H1 (cell line): ENCODE data around the gene IQSEC3. TPM values are rescaled to one million over a fixed set of nuclear protein-coding genes. Genes with fewer than 3 reads are reported as not detected.

ENCODE experiments used
- CTCF ChIA-PET: fragments of 300-600 bp; sonication (Branson Sonifier 250); formaldehyde crosslinking; loops from one replicate; lab custom pipeline; 2021; ENCODE audit not compliant: partially characterized antibody; lab: Charles Lee
- POLR2A ChIA-PET: fragments of 300-600 bp; sonication (Branson Sonifier 250); formaldehyde crosslinking; loops from one replicate; lab custom pipeline; 2021; ENCODE audit warnings: inconsistent platforms; ENCODE audit not compliant: partially characterized antibody; lab: Charles Lee
- DNase-seq, 2 experiments: peaks; one replicate each; pipeline versions ENCODE4 v3.0.0 to v3.0.0-alpha.2; 2010 to 2022; ENCODE audit warnings: low spot score in 2 of 2, low read depth in 1 of 2, mixed read lengths in 1 of 2
- FAIRE-seq: peaks from 2 replicates; lab custom pipeline; 2011; peaks lifted over from hg19 to GRCh38; lab: Jason Lieb, UNC
- H2AFZ ChIP-seq: 2 replicates; pipeline ENCODE4 v1.8.1; 2012; ENCODE audit warnings: low read length, inconsistent platforms
- H2AK5ac ChIP-seq: 2 replicates; pipeline ENCODE4 v1.6.1; 2013; ENCODE audit warnings: low read depth, low read length
- H2BK120ac ChIP-seq: replicated peaks from 2 replicates; pipeline ENCODE3; 2013; ENCODE audit warnings: low read depth, low read length, inconsistent platforms
- H2BK12ac ChIP-seq: 2 replicates; pipeline ENCODE4 v1.6.1; 2013; ENCODE audit warnings: low read depth, low read length
- H2BK15ac ChIP-seq: 2 replicates; pipeline ENCODE4 v1.6.1; 2013; ENCODE audit warnings: low read length
- H2BK20ac ChIP-seq: 2 replicates; pipeline ENCODE4 v1.6.1; 2013; ENCODE audit warnings: low read length
- H2BK5ac ChIP-seq: 2 replicates; pipeline ENCODE4 v1.6.1; 2013; ENCODE audit warnings: low read depth, low read length
- H3K14ac ChIP-seq: 2 replicates; pipeline ENCODE4 v1.6.1; 2013; ENCODE audit warnings: inconsistent platforms; ENCODE audit not compliant: insufficient read length
- H3K18ac ChIP-seq: 2 replicates; pipeline ENCODE4 v1.6.1; 2013; ENCODE audit warnings: low read length; ENCODE audit errors: extremely low read depth
- H3K23ac ChIP-seq: 2 replicates; pipeline ENCODE4 v1.6.1; 2013; ENCODE audit warnings: inconsistent platforms; ENCODE audit not compliant: insufficient read length
- H3K23me2 ChIP-seq: 2 replicates; pipeline ENCODE4 v1.6.1; 2013; ENCODE audit warnings: low read depth, low read length
- H3K27ac ChIP-seq: 2 replicates; pipeline ENCODE4 v1.6.1; 2011; ENCODE audit warnings: low read depth, low read length, inconsistent platforms
- H3K27me3 ChIP-seq, 4 experiments: replicated peaks in 1 of 4; 1 replicate in 1 of 4; 2 replicates in 3 of 4; pipeline versions ENCODE4 v1.6.1 to v1.8.1; 2011 to 2013; ENCODE audit warnings: low read length in 3 of 4, mild to moderate bottlenecking in 3 of 4, inconsistent platforms in 2 of 4, mixed read lengths in 2 of 4, moderate library complexity in 1 of 4; ENCODE audit not compliant: control insufficient read depth in 3 of 4, insufficient read depth in 3 of 4; ENCODE audit errors: extremely low read depth in 1 of 4
- H3K36me3 ChIP-seq, 4 experiments: 2 replicates each; pipeline versions ENCODE4 v1.6.1 to v1.8.1; 2011 to 2013; ENCODE audit warnings: mild to moderate bottlenecking in 4 of 4, low read length in 3 of 4, moderate library complexity in 2 of 4, control low read depth in 1 of 4, inconsistent platforms in 1 of 4; ENCODE audit not compliant: insufficient read depth in 4 of 4, control insufficient read depth in 2 of 4
- H3K4ac ChIP-seq: replicated peaks from 2 replicates; pipeline ENCODE3; 2013; ENCODE audit warnings: low read length, low read depth, mixed read lengths, inconsistent platforms; ENCODE audit not compliant: insufficient read length
- H3K4me1 ChIP-seq, 4 experiments: replicated peaks in 1 of 4; 1 replicate in 1 of 4; 2 replicates in 3 of 4; pipeline versions ENCODE4 v1.6.1 to v1.8.1; 2011 to 2013; ENCODE audit warnings: low read length in 3 of 4, inconsistent platforms in 2 of 4, mixed read lengths in 1 of 4; ENCODE audit not compliant: insufficient read depth in 4 of 4, control insufficient read depth in 3 of 4
- H3K4me2 ChIP-seq, 2 experiments: 2 replicates each; pipeline versions ENCODE4 v1.6.1 to v1.8.1; 2011 to 2013; ENCODE audit warnings: low read depth in 2 of 2, low read length in 2 of 2, control low read depth in 1 of 2, inconsistent platforms in 1 of 2, mild to moderate bottlenecking in 1 of 2; ENCODE audit not compliant: insufficient read depth in 1 of 2
- H3K4me3 ChIP-seq, 4 experiments: fragments of 200-600, 300-600 bp in 1 of 4; sonication (generic), shearing (Covaris generic), sonication (Bioruptor Twin) in 1 of 4; 2 replicates each; pipeline versions ENCODE4 v1.5.1 to v1.8.1; 2011 to 2016; ENCODE audit warnings: low read length in 4 of 4, low read depth in 3 of 4, control low read depth in 2 of 4, inconsistent platforms in 2 of 4, mild to moderate bottlenecking in 2 of 4, mixed read lengths in 1 of 4, moderate library complexity in 1 of 4; ENCODE audit not compliant: insufficient read depth in 2 of 4; ENCODE audit errors: extremely low read depth in 1 of 4
- H3K56ac ChIP-seq: replicated peaks from 2 replicates; pipeline ENCODE3; 2013; ENCODE audit warnings: low read depth, mild to moderate bottlenecking, mixed read lengths, low read length, inconsistent platforms; ENCODE audit not compliant: insufficient read length
- H3K79me1 ChIP-seq: 2 replicates; pipeline ENCODE4 v1.6.1; 2013; ENCODE audit warnings: low read depth, low read length, control low read depth
- H3K79me2 ChIP-seq, 2 experiments: 2 replicates each; pipeline versions ENCODE4 v1.6.1 to v1.8.1; 2012 to 2013; ENCODE audit warnings: low read length in 2 of 2, mild to moderate bottlenecking in 2 of 2, inconsistent platforms in 1 of 2; ENCODE audit not compliant: insufficient read depth in 2 of 2, control insufficient read depth in 1 of 2
- H3K9ac ChIP-seq, 4 experiments: replicated peaks in 1 of 4; 1 replicate in 1 of 4; 2 replicates in 3 of 4; pipeline versions ENCODE4 v1.6.1 to v1.8.1; 2011 to 2013; ENCODE audit warnings: low read depth in 3 of 4, low read length in 3 of 4, control low read depth in 2 of 4, mild to moderate bottlenecking in 2 of 4, moderate library complexity in 2 of 4, inconsistent platforms in 1 of 4; ENCODE audit errors: extremely low read depth in 1 of 4
- H3K9me3 ChIP-seq, 2 experiments: 2 replicates each; pipeline versions ENCODE4 v1.6.1 to v1.8.1; 2012 to 2013; ENCODE audit warnings: mild to moderate bottlenecking in 2 of 2, moderate library complexity in 2 of 2, control low read depth in 1 of 2, inconsistent platforms in 1 of 2, low read depth in 1 of 2, low read length in 1 of 2, mixed read lengths in 1 of 2; ENCODE audit not compliant: insufficient read depth in 2 of 2
- H4K20me1 ChIP-seq, 2 experiments: replicated peaks in 1 of 2; 2 replicates each; pipeline versions ENCODE3 to v1.8.1; 2011 to 2013; ENCODE audit warnings: inconsistent platforms in 2 of 2, low read length in 2 of 2, mild to moderate bottlenecking in 1 of 2; ENCODE audit not compliant: insufficient read depth in 2 of 2, control insufficient read depth in 1 of 2
- H4K5ac ChIP-seq: 2 replicates; pipeline ENCODE4 v1.6.1; 2013; ENCODE audit warnings: low read length, low read depth, mixed read lengths, inconsistent platforms; ENCODE audit not compliant: insufficient read length
- H4K8ac ChIP-seq: 2 replicates; pipeline ENCODE4 v1.8.0; 2013; ENCODE audit warnings: mild to moderate bottlenecking, moderate library complexity, low read length, inconsistent platforms; ENCODE audit not compliant: insufficient read depth; ENCODE audit errors: extremely low read depth
- H4K91ac ChIP-seq: replicated peaks from 2 replicates; pipeline ENCODE3; 2013; ENCODE audit warnings: low read length, mixed read lengths, inconsistent platforms; ENCODE audit not compliant: insufficient read length
- BACH1 ChIP-seq: IDR thresholded peaks from 2 replicates; pipeline ENCODE4 v1.6.1; 2012; ENCODE audit warnings: low read length, improper control_type of control experiment
- CHD1 ChIP-seq: IDR thresholded peaks from 2 replicates; pipeline ENCODE4 v1.6.1; 2012; ENCODE audit warnings: low read depth, low read length, improper control_type of control experiment
- FOSL1 ChIP-seq: IDR thresholded peaks from 2 replicates; pipeline ENCODE4 v1.6.1; 2011; ENCODE audit warnings: mild to moderate bottlenecking, low read depth, low read length, moderate library complexity; ENCODE audit not compliant: insufficient read depth
- RXRA ChIP-seq: IDR thresholded peaks from 2 replicates; pipeline ENCODE4 v1.6.1; 2011; ENCODE audit warnings: low read depth, mild to moderate bottlenecking, low read length, moderate library complexity; ENCODE audit not compliant: insufficient read depth
- SAP30 ChIP-seq: fragments of 300-600 bp; sonication (generic); IDR thresholded peaks from 2 replicates; pipeline ENCODE4 v1.7.1; 2012; ENCODE audit warnings: low read length, moderate library complexity, mild to moderate bottlenecking, inconsistent platforms; ENCODE audit not compliant: insufficient read depth, insufficient replicate concordance
- SP4 ChIP-seq: IDR thresholded peaks from 2 replicates; pipeline ENCODE4 v1.6.1; 2012; ENCODE audit warnings: low read length, inconsistent platforms
- TEAD4 ChIP-seq: IDR thresholded peaks from 2 replicates; pipeline ENCODE4 v1.6.1; 2012; ENCODE audit warnings: low read depth, low read length, inconsistent platforms, mixed read lengths
- WGBS, 2 experiments: shearing (Covaris generic) in 1 of 2; methylation state at CpG; one replicate each; pipeline versions ENCODE4 v1.1.6 to v1.1.7; 2013 to 2015; ENCODE audit warnings: low lambda C conversion rate in 2 of 2, mixed read lengths in 2 of 2, inconsistent platforms in 1 of 2, low coverage in 1 of 2, missing lambda C conversion rate in 1 of 2; ENCODE audit not compliant: insufficient replicate concordance in 2 of 2, insufficient coverage in 1 of 2, insufficient read length in 1 of 2; ENCODE audit errors: extremely low coverage in 1 of 2, missing lambda C conversion rate in 1 of 2; 5-methylcytosine and 5-hydroxymethylcytosine counted together
- polyA plus RNA-seq, 7 experiments: library from polyadenylated mRNA; depleted of rRNA in 3 of 7; stranded (reverse) in 5 of 7; unstranded in 2 of 7; fragments of >200 nt in 5 of 7; fragments of 200-250 nt in 2 of 7; gene quantifications; 1 replicate in 5 of 7; 2 replicates in 1 of 7; 4 replicates in 1 of 7; pipeline versions ENCODE4 v1.2.1 to v1.2.3, GENCODE V29; 2011 to 2013; ENCODE audit warnings: missing spikeins in 2 of 7, mixed read lengths in 2 of 7
- total RNA-seq: library from RNA; stranded (reverse); fragmentation: NEBNext Ultra II Directional; extraction: Animal tissue kit (Norgen Biotek cat#: 25700); gene quantifications from 2 replicates; pipeline ENCODE4 v1.2.1, GENCODE V29; 2021

Gene IQSEC3
- total and polyA plus RNA-seq, 2 of the 8 experiments (the other 6 are each of a cell fraction or from before 2014, with no cell fraction given) = 1.2 to 3.1 TPM

GRCh38 chr12:159156-159782 lies 92.7 kb downstream of the IQSEC3 start:
- no peak for FAIRE-seq
- Histone ChIP-seq H3K27ac (no peak overlapping the region), H2BK20ac (no peak overlapping the region)
- TF ChIP-seq RXRA (no peak), TEAD4 (no peak), SP4 (no peak), BACH1 (no peak), FOSL1 (no peak), SAP30 (no peak), CHD1 (no peak)

More at GRCh38 chr12:159156-159782, 92.7 kb downstream of the IQSEC3 start:
- CTCF ChIA-PET = interaction anchor here (0.9 to 6.6 kb wide), 2 partner anchors 53 to 61 kb away, joined by 5 to 39 read pairs; no protein-coding TSS in a partner anchor
- Histone ChIP-seq H2BK5ac (no peak overlapping the region), H3K79me2 (no peaks in the 10 kb centered on the region), H3K56ac (no peak overlapping the region), H3K27me3 (no peaks in the 10 kb centered on the region), H2BK12ac (no peak overlapping the region), H3K14ac (no peak overlapping the region), H3K4ac (no peak overlapping the region), H4K20me1 (no peaks in the 10 kb centered on the region), H4K5ac (no peak overlapping the region), H3K4me3 (no peak overlapping the region), H3K4me2 (no peak overlapping the region), H2AK5ac (no peak overlapping the region), H3K36me3 (no peaks in the 10 kb centered on the region), H4K91ac (no peak overlapping the region), H2AFZ (no peak overlapping the region), H4K8ac (no peak overlapping the region), H2BK15ac (no peak overlapping the region), H3K18ac (no peak overlapping the region), H2BK120ac (no peak overlapping the region), H3K79me1 (no peaks in the 10 kb centered on the region), H3K9ac (no peak overlapping the region), H3K23me2 (no peaks in the 10 kb centered on the region), H3K23ac (no peak overlapping the region), H3K4me1 (peaks cover 0 to 5% (median 0%) of the 10 kb centered on the region in 4 experiments; a peak in 2 of 7 replicates), H3K9me3 (no peaks in the 10 kb centered on the region)
- DNase-seq = no peak
- POLR2A ChIA-PET = no interaction called here
- 76% methylated on average over 7 of the region's 7 CpGs; no CpG with 5 or more reads in 1 of the 2 experiments for WGBS, 2 experiments
